SK-N-MC (cell line): ENCODE measurements around the gene SMURF1.

ENCODE experiments used
- EZH2 ChIP-seq: fragments of 200-600 bp; sonication (generic); IDR thresholded peaks from one replicate; pipeline ENCODE4 v1.6.1; 2017; ENCODE audit warnings: antibody characterized with exemption
- POLR2AphosphoS5 ChIP-seq: IDR thresholded peaks from 2 replicates; pipeline ENCODE4 v1.6.1; 2012; ENCODE audit warnings: mild to moderate bottlenecking, low read depth, low read length, borderline replicate concordance

GRCh38 chr7:99170065-99170729 lies 26.3 kb upstream of the SMURF1 start:
- TF ChIP-seq EZH2 = no peak
- TF ChIP-seq POLR2AphosphoS5 = no peak
